Neural cell (in vitro differentiated cells): Measurements from ENCODE around the gene NRP1. TPM values are rescaled to one million over a fixed set of nuclear protein-coding genes. Genes with fewer than 3 reads are reported as not detected.

ENCODE experiments used
- H2AFZ ChIP-seq: fragments of 200-600, 300-800 bp; sonication (generic), shearing (Covaris generic); 2 replicates; pipeline ENCODE4 v1.6.0; 2014; ENCODE audit warnings: low read depth, mild to moderate bottlenecking, antibody characterized with exemption, low read length, moderate library complexity
- H3F3A ChIP-seq: fragments of 200-600 bp; shearing (Covaris generic); 2 replicates; pipeline ENCODE4 v1.6.1; 2016; ENCODE audit warnings: mild to moderate bottlenecking, moderate library complexity, mixed read lengths, antibody characterized with exemption, low read length; ENCODE audit not compliant: insufficient read depth, poor library complexity, severe bottlenecking
- H3K27ac ChIP-seq: fragments of 200-600, 300-800 bp; sonication (generic), shearing (Covaris generic); 2 replicates; pipeline ENCODE4 v1.5.1; 2014; ENCODE audit warnings: mild to moderate bottlenecking, low read length, moderate library complexity
- H3K27me3 ChIP-seq: fragments of 300-800, 200-600 bp; sonication (generic), shearing (Covaris generic); 2 replicates; pipeline ENCODE4 v1.6.0; 2014; ENCODE audit warnings: mild to moderate bottlenecking, low read depth, low read length, moderate library complexity; ENCODE audit not compliant: insufficient read depth
- H3K36me3 ChIP-seq: fragments of 300-800, 200-600 bp; sonication (generic), shearing (Covaris generic); 2 replicates; pipeline ENCODE4 v1.5.1; 2014; ENCODE audit warnings: mild to moderate bottlenecking, antibody characterized with exemption, low read length, moderate library complexity; ENCODE audit not compliant: insufficient read depth
- H3K4me2 ChIP-seq: fragments of 300-800, 200-600 bp; sonication (generic), shearing (Covaris generic); 2 replicates; pipeline ENCODE4 v1.6.0; 2014; ENCODE audit warnings: mild to moderate bottlenecking, low read length
- H3K4me3 ChIP-seq: fragments of 300-800, 200-600 bp; sonication (generic), shearing (Covaris generic); 2 replicates; pipeline ENCODE4 v1.5.1; 2014; ENCODE audit warnings: mild to moderate bottlenecking, low read length, moderate library complexity
- H3K79me2 ChIP-seq: fragments of 200-600 bp; shearing (Covaris generic); replicated peaks from 2 replicates; pipeline ENCODE4 v1.6.0; 2014; ENCODE audit warnings: mild to moderate bottlenecking, low read length, moderate library complexity; ENCODE audit not compliant: insufficient read depth
- H3K9ac ChIP-seq: fragments of 300-800, 200-600 bp; sonication (generic), shearing (Covaris generic); 2 replicates; pipeline ENCODE4 v1.6.1; 2016; ENCODE audit warnings: mild to moderate bottlenecking, low read length, mixed read lengths
- H3K9me2 ChIP-seq: fragments of 200-600 bp; shearing (Covaris generic); 2 replicates; pipeline ENCODE4 v1.6.1; 2016; ENCODE audit warnings: mild to moderate bottlenecking, low read length, mixed read lengths; ENCODE audit not compliant: insufficient read depth
- H3K9me3 ChIP-seq: fragments of 200-600, 300-800 bp; sonication (generic), shearing (Covaris generic); 2 replicates; pipeline ENCODE4 v1.6.1; 2016; ENCODE audit warnings: mild to moderate bottlenecking, mixed run types, low read length, moderate library complexity, mixed read lengths
- H4K20me1 ChIP-seq: fragments of 200-600 bp; shearing (Covaris generic); 2 replicates; pipeline ENCODE4 v1.6.1; 2016; ENCODE audit warnings: mild to moderate bottlenecking, mixed run types; ENCODE audit not compliant: insufficient read depth
- EP300 ChIP-seq: fragments of 450-650 bp; conservative IDR thresholded peaks from 2 replicates; pipeline ENCODE4 v1.6.1; 2014; ENCODE audit warnings: antibody characterized with exemption, mild to moderate bottlenecking, moderate library complexity; ENCODE audit not compliant: poor library complexity, severe bottlenecking
- EZH2 ChIP-seq: fragments of 200-600, 300-800 bp; shearing (Covaris generic), sonication (generic); IDR thresholded peaks from 2 replicates; pipeline ENCODE4 v1.6.1; 2014; ENCODE audit warnings: antibody characterized with exemption, low read length, borderline replicate concordance, mild to moderate bottlenecking; ENCODE audit not compliant: insufficient read depth, poor library complexity, severe bottlenecking
- MXI1 ChIP-seq: fragments of 450-650 bp; conservative IDR thresholded peaks from 2 replicates; pipeline ENCODE4 v1.6.1; 2014; ENCODE audit warnings: antibody characterized with exemption, mild to moderate bottlenecking; ENCODE audit not compliant: poor library complexity, severe bottlenecking
- POLR2AphosphoS5 ChIP-seq: IDR thresholded peaks from 2 replicates; pipeline ENCODE4 v1.6.1; 2012
- RAD21 ChIP-seq: fragments of 450-650 bp; conservative IDR thresholded peaks from 2 replicates; pipeline ENCODE4 v1.6.1; 2014; ENCODE audit warnings: antibody characterized with exemption, mild to moderate bottlenecking, moderate library complexity
- SMC3 ChIP-seq: fragments of 450-650 bp; conservative IDR thresholded peaks from 2 replicates; pipeline ENCODE4 v1.6.1; 2014; ENCODE audit warnings: antibody characterized with exemption, mild to moderate bottlenecking, moderate library complexity; ENCODE audit not compliant: poor library complexity
- TAF1 ChIP-seq: IDR thresholded peaks from 2 replicates; pipeline ENCODE4 v1.6.1; 2012; ENCODE audit warnings: low read depth
- polyA plus RNA-seq: library from polyadenylated mRNA; depleted of rRNA; stranded (reverse); fragments of >200 nt; gene quantifications from 2 replicates; pipeline ENCODE4 v1.2.3, GENCODE V29; 2014
- TF ChIP-seq, protein P1 (sequence below): IDR thresholded peaks from 2 replicates; pipeline ENCODE4 v1.6.1; 2012; ENCODE audit warnings: borderline replicate concordance
- TF ChIP-seq, protein P2 (sequence below): fragments of 450-650 bp; IDR thresholded peaks from 2 replicates; pipeline ENCODE4 v1.5.1; 2014; ENCODE audit warnings: antibody characterized with exemption, mild to moderate bottlenecking, moderate library complexity; ENCODE audit not compliant: poor library complexity, severe bottlenecking

Gene NRP1
- polyA plus RNA-seq, 1 donor from 2014 or later: 23.2 TPM

DNA sequence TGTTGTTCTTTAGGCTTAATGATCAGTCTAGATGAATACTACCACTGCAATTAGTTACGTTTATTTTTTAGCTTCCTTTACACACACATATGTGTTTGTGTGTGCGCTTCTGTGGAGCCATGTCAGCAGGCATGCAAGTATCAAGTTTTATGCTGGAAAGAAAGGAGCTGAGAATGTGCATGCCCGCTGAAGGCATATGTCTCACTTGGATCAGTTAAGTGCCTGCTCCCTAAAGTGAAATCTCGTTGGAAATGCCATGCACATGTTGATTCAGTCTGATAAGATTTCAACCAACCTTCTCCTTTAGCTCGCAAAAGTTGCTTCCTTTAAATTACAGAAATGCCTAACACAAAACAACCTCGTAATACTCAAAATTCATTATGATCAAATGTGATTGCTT lies 10.7 kb downstream of the NRP1 start:
- no peak overlapping the region for H3K27ac ChIP-seq
- H3K79me2 ChIP-seq: peaks cover 72% of the 10 kb centered on the region
- no peaks in the 10 kb centered on the region for H3K36me3 ChIP-seq
- no peaks in the 10 kb centered on the region for H3F3A ChIP-seq
- H3K9me2 ChIP-seq: no peaks in the 10 kb centered on the region
- H3K9me3 ChIP-seq: no peaks in the 10 kb centered on the region
- TF ChIP-seq, protein P1, sequence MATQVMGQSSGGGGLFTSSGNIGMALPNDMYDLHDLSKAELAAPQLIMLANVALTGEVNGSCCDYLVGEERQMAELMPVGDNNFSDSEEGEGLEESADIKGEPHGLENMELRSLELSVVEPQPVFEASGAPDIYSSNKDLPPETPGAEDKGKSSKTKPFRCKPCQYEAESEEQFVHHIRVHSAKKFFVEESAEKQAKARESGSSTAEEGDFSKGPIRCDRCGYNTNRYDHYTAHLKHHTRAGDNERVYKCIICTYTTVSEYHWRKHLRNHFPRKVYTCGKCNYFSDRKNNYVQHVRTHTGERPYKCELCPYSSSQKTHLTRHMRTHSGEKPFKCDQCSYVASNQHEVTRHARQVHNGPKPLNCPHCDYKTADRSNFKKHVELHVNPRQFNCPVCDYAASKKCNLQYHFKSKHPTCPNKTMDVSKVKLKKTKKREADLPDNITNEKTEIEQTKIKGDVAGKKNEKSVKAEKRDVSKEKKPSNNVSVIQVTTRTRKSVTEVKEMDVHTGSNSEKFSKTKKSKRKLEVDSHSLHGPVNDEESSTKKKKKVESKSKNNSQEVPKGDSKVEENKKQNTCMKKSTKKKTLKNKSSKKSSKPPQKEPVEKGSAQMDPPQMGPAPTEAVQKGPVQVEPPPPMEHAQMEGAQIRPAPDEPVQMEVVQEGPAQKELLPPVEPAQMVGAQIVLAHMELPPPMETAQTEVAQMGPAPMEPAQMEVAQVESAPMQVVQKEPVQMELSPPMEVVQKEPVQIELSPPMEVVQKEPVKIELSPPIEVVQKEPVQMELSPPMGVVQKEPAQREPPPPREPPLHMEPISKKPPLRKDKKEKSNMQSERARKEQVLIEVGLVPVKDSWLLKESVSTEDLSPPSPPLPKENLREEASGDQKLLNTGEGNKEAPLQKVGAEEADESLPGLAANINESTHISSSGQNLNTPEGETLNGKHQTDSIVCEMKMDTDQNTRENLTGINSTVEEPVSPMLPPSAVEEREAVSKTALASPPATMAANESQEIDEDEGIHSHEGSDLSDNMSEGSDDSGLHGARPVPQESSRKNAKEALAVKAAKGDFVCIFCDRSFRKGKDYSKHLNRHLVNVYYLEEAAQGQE: no peak
- TF ChIP-seq RAD21 (no peak), TAF1 (no peak), MXI1 (no peak)
- H3K9ac ChIP-seq: no peak overlapping the region
- no peaks in the 10 kb centered on the region for H4K20me1 ChIP-seq
- H2AFZ ChIP-seq: no peak overlapping the region
- no peaks in the 10 kb centered on the region for H3K27me3 ChIP-seq
- no peak overlapping the region for H3K4me2 ChIP-seq
- no peak overlapping the region for H3K4me3 ChIP-seq

DNA sequence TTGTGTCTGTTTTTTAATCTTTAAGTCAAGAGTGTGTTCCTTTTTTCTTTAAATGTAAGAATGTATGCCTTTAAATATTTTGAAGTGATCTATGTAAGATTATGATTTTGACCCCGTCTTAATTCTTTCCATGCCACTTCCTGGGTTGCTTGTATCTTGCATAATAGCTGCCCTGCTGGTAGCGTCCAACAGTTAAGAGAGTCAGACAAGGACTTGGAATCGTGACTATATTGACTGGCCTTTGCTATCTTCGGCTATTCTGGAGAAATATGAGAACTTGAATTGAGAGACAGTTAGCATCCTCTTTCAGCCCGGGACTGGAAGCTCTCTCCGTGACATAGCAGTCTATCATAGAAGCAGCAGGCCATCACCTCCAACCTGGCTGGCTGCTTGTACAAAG lies 13.0 kb downstream of the NRP1 start:
- H3K36me3 ChIP-seq: no peaks in the 10 kb centered on the region
- no peaks in the 10 kb centered on the region for H3K27me3 ChIP-seq
- H3K79me2 ChIP-seq: peaks cover 50% of the 10 kb centered on the region
- no peaks in the 10 kb centered on the region for H3F3A ChIP-seq
- H3K9me2 ChIP-seq: no peaks in the 10 kb centered on the region
- no peak overlapping the region for H3K27ac ChIP-seq
- no peak overlapping the region for H2AFZ ChIP-seq
- H3K9me3 ChIP-seq: no peaks in the 10 kb centered on the region
- H3K4me2 ChIP-seq: no peak overlapping the region
- H3K9ac ChIP-seq: no peak overlapping the region
- no peaks in the 10 kb centered on the region for H4K20me1 ChIP-seq
- TF ChIP-seq EP300 (no peak), RAD21 (no peak)
- TF ChIP-seq, protein P2, sequence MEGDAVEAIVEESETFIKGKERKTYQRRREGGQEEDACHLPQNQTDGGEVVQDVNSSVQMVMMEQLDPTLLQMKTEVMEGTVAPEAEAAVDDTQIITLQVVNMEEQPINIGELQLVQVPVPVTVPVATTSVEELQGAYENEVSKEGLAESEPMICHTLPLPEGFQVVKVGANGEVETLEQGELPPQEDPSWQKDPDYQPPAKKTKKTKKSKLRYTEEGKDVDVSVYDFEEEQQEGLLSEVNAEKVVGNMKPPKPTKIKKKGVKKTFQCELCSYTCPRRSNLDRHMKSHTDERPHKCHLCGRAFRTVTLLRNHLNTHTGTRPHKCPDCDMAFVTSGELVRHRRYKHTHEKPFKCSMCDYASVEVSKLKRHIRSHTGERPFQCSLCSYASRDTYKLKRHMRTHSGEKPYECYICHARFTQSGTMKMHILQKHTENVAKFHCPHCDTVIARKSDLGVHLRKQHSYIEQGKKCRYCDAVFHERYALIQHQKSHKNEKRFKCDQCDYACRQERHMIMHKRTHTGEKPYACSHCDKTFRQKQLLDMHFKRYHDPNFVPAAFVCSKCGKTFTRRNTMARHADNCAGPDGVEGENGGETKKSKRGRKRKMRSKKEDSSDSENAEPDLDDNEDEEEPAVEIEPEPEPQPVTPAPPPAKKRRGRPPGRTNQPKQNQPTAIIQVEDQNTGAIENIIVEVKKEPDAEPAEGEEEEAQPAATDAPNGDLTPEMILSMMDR: no peak
- no peak overlapping the region for H3K4me3 ChIP-seq

DNA sequence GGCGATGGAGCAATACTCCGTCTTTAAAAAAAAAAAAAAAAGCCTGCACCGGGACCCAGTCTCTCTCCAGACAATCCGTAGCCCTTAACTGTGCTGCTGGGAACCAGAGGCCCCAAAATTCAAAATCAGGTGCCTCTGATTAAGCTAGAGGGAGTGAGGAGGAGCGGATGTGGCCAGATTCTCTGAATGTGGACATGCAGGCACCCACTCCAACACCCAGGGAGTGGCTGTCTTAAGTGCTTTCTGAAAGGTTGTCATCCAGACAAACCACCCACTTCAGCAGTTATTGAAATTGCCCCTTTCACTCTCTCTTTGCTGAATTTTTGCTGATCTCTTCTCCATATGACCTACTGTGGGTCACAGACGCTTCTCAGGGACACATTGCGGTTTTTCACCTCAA lies 14.2 kb downstream of the NRP1 start:
- Histone ChIP-seq H3K27me3 (no peaks in the 10 kb centered on the region), H3F3A (no peaks in the 10 kb centered on the region), H3K79me2 (peaks cover 45% of the 10 kb centered on the region), H4K20me1 (no peaks in the 10 kb centered on the region), H3K4me2 (no peak overlapping the region), H3K9me2 (no peaks in the 10 kb centered on the region), H3K4me3 (no peak overlapping the region), H3K9ac (no peak overlapping the region), H3K36me3 (no peaks in the 10 kb centered on the region), H2AFZ (no peak overlapping the region), H3K9me3 (no peaks in the 10 kb centered on the region), H3K27ac (no peak overlapping the region)
- TF ChIP-seq RAD21 (no peak), TAF1 (no peak), EP300 (no peak), MXI1 (no peak), SMC3 (no peak), EZH2 (no peak), POLR2AphosphoS5 (no peak)
- TF ChIP-seq, protein P1: no peak
- TF ChIP-seq, protein P2: no peak
